ENCODE measurements around the gene RTN3. TPM values are rescaled to one million over a fixed set of nuclear protein-coding genes. Genes with fewer than 3 reads are reported as not detected.

The RTN3 gene
- total RNA-seq, 1 experiment from 2014 or later = 173 TPM

DNA sequence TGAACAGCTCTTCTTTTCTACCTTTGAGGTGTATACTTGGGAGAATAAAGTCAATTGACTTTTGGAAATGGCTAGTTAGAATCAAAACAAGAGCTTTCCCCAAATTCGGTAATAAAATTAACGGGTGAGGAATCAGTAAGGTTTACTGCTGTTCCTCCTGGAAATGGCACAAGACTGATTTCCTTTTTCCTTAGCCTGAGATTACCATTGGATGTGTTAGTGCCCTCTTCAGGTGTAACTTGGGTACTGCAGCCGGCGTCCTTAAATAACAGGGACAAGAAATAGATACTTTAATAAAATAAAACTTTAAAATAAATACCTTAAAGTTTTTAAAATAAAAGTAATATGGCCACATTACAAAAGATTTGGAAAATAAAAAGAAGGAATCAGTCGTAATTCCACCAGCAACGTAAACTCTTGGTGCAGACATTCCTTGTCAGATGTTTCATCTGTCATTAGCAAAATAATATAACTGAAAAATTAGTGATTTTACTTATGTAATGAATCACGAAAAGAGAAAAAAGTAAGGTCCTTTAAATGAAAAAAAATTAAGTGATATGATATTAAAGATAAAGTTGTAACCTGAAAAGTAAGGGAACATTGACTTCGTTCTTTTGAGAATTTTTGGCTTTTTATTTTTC lies 57.5 kb downstream of the RTN3 start:
- Histone ChIP-seq H4K8ac (replicated peaks; ENCODE audit: insufficient read length, low read depth, low read length) (no peak overlapping the region), H3K9ac (ENCODE audit: extremely low read depth, insufficient read length, low read length) (no peak overlapping the region), H2BK12ac (ENCODE audit: insufficient read length, low read depth, low read length) (no peak overlapping the region), H3K18ac (ENCODE audit: insufficient read length, low read depth, low read length) (no peak overlapping the region), H4K91ac (ENCODE audit: insufficient read length, low read depth, low read length) (no peak overlapping the region), H3K9me3 (ENCODE audit: control insufficient read depth, low read depth, low read length) (no peaks in the 10 kb centered on the region), H4K20me1 (ENCODE audit: control insufficient read depth, insufficient read depth, insufficient read length) (no peaks in the 10 kb centered on the region), H3K27ac (ENCODE audit: insufficient read length, low read depth, low read length) (no peak overlapping the region), H3K14ac (ENCODE audit: insufficient read depth, low read length) (no peak overlapping the region), H4K5ac (ENCODE audit: insufficient read length, low read depth, low read length) (no peak overlapping the region), H3K27me3 (ENCODE audit: insufficient read depth, low read length) (no peaks in the 10 kb centered on the region), H2BK20ac (ENCODE audit: low read depth, low read length, poor library complexity, severe bottlenecking) (no peak overlapping the region), H3T11ph (ENCODE audit: low read length) (no peak overlapping the region), H2BK5ac (ENCODE audit: insufficient read length, low read length) (no peak overlapping the region), H3K56ac (ENCODE audit: insufficient read length, low read depth, low read length) (no peak overlapping the region), H3K4me2 (ENCODE audit: insufficient read depth, insufficient read length, low read length) (no peak overlapping the region), H3K23ac (ENCODE audit: insufficient read length, low read depth, low read length) (no peak overlapping the region), H2BK120ac (ENCODE audit: low read depth, low read length, poor library complexity, severe bottlenecking) (no peak overlapping the region), H3K4ac (ENCODE audit: low read depth, low read length) (no peak overlapping the region), H3K23me2 (ENCODE audit: insufficient read length, low read depth, low read length, poor library complexity, severe bottlenecking) (no peaks in the 10 kb centered on the region), H2AFZ (ENCODE audit: low read length) (no peak overlapping the region), H3K79me1 (ENCODE audit: insufficient read depth, low read depth, low read length, poor library complexity, severe bottlenecking) (no peaks in the 10 kb centered on the region), H2BK15ac (ENCODE audit: low read depth, low read length) (no peak overlapping the region), H3K4me1 (ENCODE audit: insufficient read depth, low read length) (no peaks in the 10 kb centered on the region), H2AK5ac (ENCODE audit: insufficient read length, low read length) (no peak overlapping the region), H3K79me2 (ENCODE audit: insufficient read depth, low read length) (peaks cover 2% of the 10 kb centered on the region; the same call in 1 of the 2 replicates)
- Mint-ChIP-seq H3K27me3 (ENCODE audit: low read depth) (no peaks in the 10 kb centered on the region), H3K9me3 (no peaks in the 10 kb centered on the region), H3K4me3 (no peak overlapping the region), H3K27ac (peak overlapping the region in 1 of 3 experiments; percentile 77; a peak in 2 of 7 replicates), H3K4me1 (peaks cover 2 to 4% of the 10 kb centered on the region in 2 experiments), H3K36me3 (ENCODE audit: insufficient read depth in 1 of 3, low read depth in 3 of 3) (no peaks in the 10 kb centered on the region)
- WGBS (ENCODE audit: extremely low coverage, insufficient read length, low lambda C conversion rate) = 100% methylated on average over 2 of the region's 8 CpGs
- TF ChIP-seq, protein P1, sequence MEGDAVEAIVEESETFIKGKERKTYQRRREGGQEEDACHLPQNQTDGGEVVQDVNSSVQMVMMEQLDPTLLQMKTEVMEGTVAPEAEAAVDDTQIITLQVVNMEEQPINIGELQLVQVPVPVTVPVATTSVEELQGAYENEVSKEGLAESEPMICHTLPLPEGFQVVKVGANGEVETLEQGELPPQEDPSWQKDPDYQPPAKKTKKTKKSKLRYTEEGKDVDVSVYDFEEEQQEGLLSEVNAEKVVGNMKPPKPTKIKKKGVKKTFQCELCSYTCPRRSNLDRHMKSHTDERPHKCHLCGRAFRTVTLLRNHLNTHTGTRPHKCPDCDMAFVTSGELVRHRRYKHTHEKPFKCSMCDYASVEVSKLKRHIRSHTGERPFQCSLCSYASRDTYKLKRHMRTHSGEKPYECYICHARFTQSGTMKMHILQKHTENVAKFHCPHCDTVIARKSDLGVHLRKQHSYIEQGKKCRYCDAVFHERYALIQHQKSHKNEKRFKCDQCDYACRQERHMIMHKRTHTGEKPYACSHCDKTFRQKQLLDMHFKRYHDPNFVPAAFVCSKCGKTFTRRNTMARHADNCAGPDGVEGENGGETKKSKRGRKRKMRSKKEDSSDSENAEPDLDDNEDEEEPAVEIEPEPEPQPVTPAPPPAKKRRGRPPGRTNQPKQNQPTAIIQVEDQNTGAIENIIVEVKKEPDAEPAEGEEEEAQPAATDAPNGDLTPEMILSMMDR (conservative IDR thresholded peaks at IDR 0.05) = peak; percentile 98; the same call in 2 of the 3 replicates
- peak; percentile 63 for DNase-seq
